ENCODE results near the gene RAD9A. TPM values are rescaled to one million over a fixed set of nuclear protein-coding genes. Genes with fewer than 3 reads are reported as not detected.

The RAD9A gene
- total RNA-seq, 2 experiments from 2014 or later = 31.0 to 39.1 TPM

DNA sequence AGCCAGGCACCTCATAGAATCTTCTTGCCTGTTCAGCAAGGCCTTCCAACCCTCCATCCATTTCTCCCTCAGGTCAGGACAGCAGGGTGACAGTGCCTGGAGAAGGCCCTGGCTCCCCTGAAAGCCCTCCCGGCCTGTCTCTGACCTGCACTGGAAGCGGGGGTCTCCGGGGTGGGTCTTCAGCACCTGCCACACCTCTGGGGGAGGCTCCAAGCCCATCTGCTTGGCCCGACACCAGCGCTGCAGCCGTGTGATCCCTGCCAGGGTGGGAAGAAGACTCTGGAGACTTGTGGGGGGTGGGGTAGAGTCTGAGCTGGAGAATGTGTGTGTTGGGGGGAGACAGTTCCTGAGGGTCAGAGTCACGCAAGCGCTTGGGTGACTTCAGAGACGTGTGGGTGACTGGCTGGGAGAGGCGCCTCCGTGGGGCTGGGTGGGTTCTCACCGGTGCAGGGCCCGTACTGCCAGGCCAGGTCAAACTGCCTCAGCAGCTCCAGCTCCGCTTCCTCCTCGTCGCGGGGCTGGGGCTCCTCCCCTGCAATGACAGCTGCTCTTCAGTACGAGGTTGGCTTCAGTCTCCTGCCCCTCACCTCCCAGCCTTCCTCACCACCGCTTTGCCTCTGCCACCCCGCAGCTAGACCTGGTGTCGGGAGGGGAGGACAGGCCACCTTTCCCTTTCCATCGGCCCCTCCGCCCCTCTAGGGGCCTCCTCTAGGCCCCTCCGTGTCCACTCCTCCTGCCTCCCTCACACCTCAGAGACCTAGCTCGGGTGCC is 39.1 kb upstream of the RAD9A start:
- peaks cover 52% of the 10 kb centered on the region for H3K4me1 Mint-ChIP-seq (ENCODE audit: low read depth)
- no peaks in the 10 kb centered on the region for H3K9me3 Mint-ChIP-seq
- intact Hi-C loops (cut with micrococcal nuclease) = loop anchor here (1.0 to 10.0 kb wide), 5 partner anchors 36 to 398 kb away; partner anchors contain the start of gene PC
- ChIA-PET POLR2A (interaction anchor here (0.7 to 2.2 kb wide), 11 partner anchors 9 to 277 kb away, joined by 3 to 14 read pairs (median 4); partner anchors contain the start of gene NUDT8), CTCF (interaction anchor here (0.6 to 16.1 kb wide), 14 partner anchors 9 to 272 kb away, joined by 3 to 995 read pairs (median 8); partner anchors contain the start of genes AIP, CLCF1 and PPP1CA)
- H3K27ac Mint-ChIP-seq = peak overlapping the region; percentile 98
- H3K27me3 Mint-ChIP-seq = no peaks in the 10 kb centered on the region
- peak overlapping the region; percentile 93 for H3K4me3 Mint-ChIP-seq
- no peaks in the 10 kb centered on the region for H3K36me3 Mint-ChIP-seq
- DNase-seq = no peak

DNA sequence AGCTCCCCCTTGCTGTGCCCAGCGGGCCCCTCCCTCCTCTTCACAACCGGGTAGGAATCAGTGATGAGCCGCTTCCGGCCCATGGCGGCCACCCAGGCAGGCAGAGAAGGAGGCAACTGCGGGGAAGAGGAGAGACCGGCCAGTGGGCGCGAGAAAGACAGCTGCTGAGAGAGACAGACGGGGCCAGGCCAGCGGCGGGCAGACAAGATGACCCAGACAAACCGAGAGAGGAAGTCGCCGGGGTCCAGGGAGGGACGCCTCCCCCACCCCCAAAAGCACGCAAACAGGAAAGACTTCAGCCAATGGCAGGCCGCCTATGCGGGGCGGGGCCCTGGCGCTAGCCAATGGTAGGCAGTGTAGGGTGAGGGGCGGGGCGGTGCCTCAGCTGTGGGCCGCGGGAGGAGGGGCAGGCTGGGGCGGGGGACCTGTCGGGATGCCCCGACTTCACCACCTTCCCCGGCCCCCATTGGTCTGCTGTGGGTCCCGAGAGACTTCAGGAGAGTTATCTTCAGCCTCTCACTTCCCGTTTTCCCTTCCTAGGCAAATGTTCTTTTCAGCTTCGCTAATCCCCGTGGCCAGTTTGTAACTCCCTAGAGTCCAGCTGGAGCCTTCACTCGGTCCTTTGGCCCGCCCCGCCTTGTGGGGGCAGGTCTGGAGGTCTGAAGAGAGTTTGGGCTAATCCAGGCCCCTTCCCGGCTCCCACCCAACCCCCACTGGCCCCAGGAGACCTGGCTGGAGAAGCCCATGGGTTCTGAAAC is 38.3 kb upstream of the RAD9A start, which contains the start of gene POLD4:
TSS of gene POLD4 (minus strand) at position 230 of the 758 bp plus-strand sequence. CDS start at position 83, 147 bp downstream.
- Mint-ChIP-seq H3K4me3 (peak within 1 kb of the TSS; percentile 93), H3K27me3 (no peaks in the 10 kb centered on the region), H3K4me1 (ENCODE audit: low read depth) (peaks cover 44% of the 10 kb centered on the region), H3K36me3 (no peaks in the 10 kb centered on the region), H3K9me3 (no peaks in the 10 kb centered on the region), H3K27ac (peak within 1 kb of the TSS; percentile 98)
- CTCF ChIA-PET = interaction anchor here (0.6 to 16.1 kb wide), 11 partner anchors 8 to 272 kb away, joined by 3 to 995 read pairs (median 10); partner anchors contain the start of genes CLCF1 and PPP1CA
- intact Hi-C loops (cut with micrococcal nuclease) = loop anchor here (1.0 to 10.0 kb wide), 5 partner anchors 37 to 399 kb away; partner anchors contain the start of gene PC
- POLR2A ChIA-PET = interaction anchor here (0.5 to 2.2 kb wide), 16 partner anchors 9 to 276 kb away, joined by 3 to 14 read pairs (median 4); partner anchors contain the start of gene NUDT8
- peak; percentile 98 for DNase-seq

DNA sequence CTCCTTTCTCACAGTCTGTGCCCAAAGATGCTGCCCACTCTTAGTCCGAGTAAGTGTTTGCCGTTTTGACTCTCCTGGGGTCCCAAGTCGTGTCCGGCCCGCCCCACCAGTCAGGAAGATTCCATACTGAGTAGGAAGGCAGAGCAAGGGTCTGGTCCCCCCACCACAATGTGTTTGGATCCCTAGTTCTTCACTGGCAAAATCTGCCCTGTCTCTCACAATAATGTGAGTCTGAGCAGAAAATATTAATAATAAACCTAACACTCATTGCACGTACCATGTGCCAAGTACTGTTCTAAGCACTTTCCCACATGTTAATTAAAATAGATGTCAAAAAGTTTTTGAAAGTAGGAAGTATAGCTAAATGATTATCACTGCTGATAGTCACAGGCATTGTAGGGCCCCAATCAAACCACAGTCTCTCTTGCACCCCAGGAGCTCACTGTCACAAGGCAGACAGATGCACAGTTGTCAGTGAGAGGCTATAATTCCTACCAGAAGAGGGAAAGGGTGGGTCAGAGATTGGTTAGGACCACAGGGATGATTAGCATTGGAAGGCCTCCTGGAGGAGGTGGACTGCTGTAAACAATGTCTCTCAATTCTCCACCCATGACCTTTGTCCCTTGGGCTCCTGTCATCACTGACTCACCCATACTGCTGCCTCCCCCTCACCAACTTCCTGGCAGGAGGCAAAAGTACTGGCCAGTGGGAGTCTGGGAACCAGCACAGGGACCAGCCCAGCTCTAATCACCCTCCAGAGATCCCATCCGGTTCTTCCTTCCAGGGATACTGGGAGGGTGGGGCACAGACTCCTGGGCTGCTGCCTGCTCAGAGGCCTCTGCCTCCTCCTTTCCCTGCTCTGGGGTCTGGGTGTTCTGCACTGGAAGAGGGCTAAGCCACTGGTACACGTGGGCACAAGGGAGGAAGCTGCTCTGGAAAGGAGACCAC is 37.4 kb upstream of the RAD9A start:
- intact Hi-C loops (cut with micrococcal nuclease) = loop anchor here (10.0 kb wide), 1 partner anchor 400 kb away; the partner anchor contains the start of gene PC
- Mint-ChIP-seq H3K27ac (peak overlapping the region; percentile 96), H3K27me3 (no peaks in the 10 kb centered on the region), H3K4me3 (peak overlapping the region; percentile 93), H3K9me3 (no peaks in the 10 kb centered on the region), H3K36me3 (no peaks in the 10 kb centered on the region), H3K4me1 (ENCODE audit: low read depth) (peaks cover 40% of the 10 kb centered on the region)
- ChIA-PET POLR2A (interaction anchor here (0.5 to 2.2 kb wide), 9 partner anchors 8 to 114 kb away, joined by 3 to 14 read pairs (median 3); no protein-coding TSS in a partner anchor), CTCF (interaction anchor here (0.7 to 16.1 kb wide), 8 partner anchors 9 to 132 kb away, joined by 3 to 995 read pairs (median 18); partner anchors contain the start of genes CLCF1 and PPP1CA)
- peak; percentile 61 for DNase-seq

DNA sequence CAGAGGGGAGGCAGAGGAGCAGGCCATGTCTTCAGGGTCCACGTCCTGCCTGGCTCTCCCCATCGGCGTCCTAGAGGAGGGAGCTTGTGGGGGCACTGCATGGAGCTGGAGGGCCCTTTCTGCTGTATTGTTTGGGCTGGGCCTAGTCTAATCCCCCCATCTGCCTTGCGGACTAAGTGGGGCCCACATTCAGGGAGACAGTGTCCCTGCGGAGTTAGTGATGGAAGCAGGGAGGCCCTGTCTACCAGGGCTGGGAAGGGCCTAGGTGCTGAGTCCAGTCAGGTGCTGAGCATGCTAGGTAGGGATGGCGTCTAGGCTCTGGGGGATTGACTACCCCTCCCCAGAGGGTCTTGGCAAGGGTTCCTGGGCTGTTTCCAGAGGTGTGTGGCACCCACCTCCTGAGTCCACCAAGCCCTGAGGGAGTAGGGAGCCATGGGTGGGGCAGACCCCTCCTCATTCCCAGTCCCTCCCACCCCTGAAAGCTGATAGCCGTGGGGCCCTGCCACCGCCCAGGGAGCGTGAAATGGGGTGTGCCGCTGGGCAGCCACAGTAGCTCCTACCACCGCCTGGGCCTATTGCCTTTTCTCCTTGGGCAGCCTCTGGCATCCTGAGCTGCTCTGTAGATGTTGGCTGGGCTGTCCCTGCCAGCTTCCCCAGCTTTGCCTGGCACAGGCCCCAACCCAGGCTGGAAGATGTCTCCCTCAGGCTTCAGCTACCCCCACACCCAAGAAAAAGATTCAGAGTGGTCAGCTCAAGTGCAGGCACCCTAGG is 36.6 kb upstream of the RAD9A start:
- intact Hi-C loops (cut with micrococcal nuclease) = loop anchor here (10.0 kb wide), 1 partner anchor 400 kb away; the partner anchor contains the start of gene PC
- ChIA-PET CTCF (interaction anchor here (1.2 to 16.1 kb wide), 5 partner anchors 10 to 152 kb away, joined by 3 to 995 read pairs (median 11); partner anchors contain the start of genes CDK2AP2 and CLCF1), POLR2A (interaction anchor here (3.5 kb wide), 1 partner anchor 27 kb away, joined by 12 read pairs; no protein-coding TSS in a partner anchor)
- no peak overlapping the region for H3K4me3 Mint-ChIP-seq
- H3K36me3 Mint-ChIP-seq = no peaks in the 10 kb centered on the region
- H3K27ac Mint-ChIP-seq = peak overlapping the region; percentile 96
- no peak for DNase-seq
- no peaks in the 10 kb centered on the region for H3K27me3 Mint-ChIP-seq
- peaks cover 40% of the 10 kb centered on the region for H3K4me1 Mint-ChIP-seq (ENCODE audit: low read depth)
- no peaks in the 10 kb centered on the region for H3K9me3 Mint-ChIP-seq

DNA sequence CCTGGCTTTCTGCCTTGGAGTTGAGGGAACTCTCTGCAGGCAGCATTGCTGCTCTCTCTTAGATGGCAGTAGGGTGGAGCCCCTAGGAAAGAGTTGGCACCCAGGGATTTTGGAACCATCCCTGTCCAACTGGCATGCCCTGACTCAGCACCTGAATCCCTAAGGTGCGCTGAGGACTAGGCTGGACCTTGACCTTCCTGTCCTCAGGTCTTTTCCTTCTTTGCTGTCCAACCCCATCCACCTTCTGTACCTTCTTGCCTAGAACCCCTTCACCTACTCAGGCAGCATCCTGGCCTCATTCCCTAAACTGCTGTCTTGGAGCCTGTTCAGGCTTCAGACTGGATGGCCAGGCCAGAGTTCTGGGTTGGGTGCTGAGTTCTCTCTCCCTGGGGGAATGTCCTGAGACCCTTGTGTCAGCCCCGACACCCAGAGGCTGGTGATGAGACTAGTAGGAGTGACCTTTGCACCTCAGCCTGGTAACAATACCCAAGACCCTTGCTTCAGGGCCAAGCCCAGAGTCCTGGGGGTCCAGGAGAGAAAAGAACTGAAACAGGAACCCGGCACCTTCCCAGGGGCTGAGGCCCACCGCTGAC is 35.9 kb upstream of the RAD9A start:
- CTCF ChIA-PET = interaction anchor here (0.6 to 16.1 kb wide), 13 partner anchors 10 to 643 kb away, joined by 3 to 995 read pairs (median 3); partner anchors contain the start of genes CDK2AP2, CLCF1, PPP1CA and RAD9A
- Mint-ChIP-seq H3K4me1 (ENCODE audit: low read depth) (peaks cover 39% of the 10 kb centered on the region), H3K4me3 (no peak overlapping the region), H3K36me3 (no peaks in the 10 kb centered on the region), H3K27me3 (no peaks in the 10 kb centered on the region), H3K9me3 (no peaks in the 10 kb centered on the region), H3K27ac (peak overlapping the region; percentile 67)
- POLR2A ChIA-PET = interaction anchor here (1.2 to 3.5 kb wide), 2 partner anchors 26 to 84 kb away, joined by 4 to 12 read pairs; no protein-coding TSS in a partner anchor
- no peak for DNase-seq
- intact Hi-C loops (cut with micrococcal nuclease) = loop anchor here (2.0 to 10.0 kb wide), 2 partner anchors 17 to 401 kb away; partner anchors contain the start of genes CLCF1 and PC

DNA sequence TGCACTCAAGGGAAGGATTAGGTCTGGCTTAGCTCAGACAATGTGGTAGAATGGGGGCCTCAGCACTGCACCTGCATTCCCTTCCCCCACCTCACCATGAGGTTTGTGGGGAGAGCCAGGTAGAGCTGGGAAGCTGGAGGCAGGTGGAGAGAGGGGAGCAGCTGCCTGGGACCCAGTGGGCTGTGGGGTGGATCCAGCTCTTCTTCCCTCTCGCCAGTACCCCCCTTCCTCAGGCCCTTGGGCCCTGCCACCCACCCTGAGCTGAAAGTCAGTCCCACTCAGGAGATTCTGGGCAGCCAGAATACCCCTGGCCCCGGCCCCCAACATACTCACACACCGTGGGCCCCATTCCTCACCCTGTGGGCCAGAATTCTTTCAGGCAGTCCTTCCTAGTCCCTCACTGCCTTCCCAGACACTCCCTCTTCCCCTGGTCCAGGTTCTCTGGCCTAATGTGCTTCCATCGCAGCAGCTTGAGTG is 35.4 kb upstream of the RAD9A start:
- Mint-ChIP-seq H3K27me3 (no peaks in the 10 kb centered on the region), H3K27ac (peak overlapping the region; percentile 75), H3K9me3 (no peaks in the 10 kb centered on the region), H3K36me3 (no peaks in the 10 kb centered on the region), H3K4me1 (ENCODE audit: low read depth) (peaks cover 34% of the 10 kb centered on the region), H3K4me3 (peak overlapping the region; percentile 37)
- ChIA-PET POLR2A (interaction anchor here (1.0 to 3.5 kb wide), 3 partner anchors 14 to 83 kb away, joined by 3 to 12 read pairs (median 4); no protein-coding TSS in a partner anchor), CTCF (interaction anchor here (0.6 to 16.1 kb wide), 20 partner anchors 9 to 642 kb away, joined by 3 to 995 read pairs (median 4); partner anchors contain the start of genes CDK2AP2, CLCF1, PITPNM1 and PPP1CA)
- intact Hi-C loops (cut with micrococcal nuclease) = loop anchor here (2.0 to 10.0 kb wide), 2 partner anchors 16 to 402 kb away; partner anchors contain the start of genes CLCF1 and PC
- no peak for DNase-seq

DNA sequence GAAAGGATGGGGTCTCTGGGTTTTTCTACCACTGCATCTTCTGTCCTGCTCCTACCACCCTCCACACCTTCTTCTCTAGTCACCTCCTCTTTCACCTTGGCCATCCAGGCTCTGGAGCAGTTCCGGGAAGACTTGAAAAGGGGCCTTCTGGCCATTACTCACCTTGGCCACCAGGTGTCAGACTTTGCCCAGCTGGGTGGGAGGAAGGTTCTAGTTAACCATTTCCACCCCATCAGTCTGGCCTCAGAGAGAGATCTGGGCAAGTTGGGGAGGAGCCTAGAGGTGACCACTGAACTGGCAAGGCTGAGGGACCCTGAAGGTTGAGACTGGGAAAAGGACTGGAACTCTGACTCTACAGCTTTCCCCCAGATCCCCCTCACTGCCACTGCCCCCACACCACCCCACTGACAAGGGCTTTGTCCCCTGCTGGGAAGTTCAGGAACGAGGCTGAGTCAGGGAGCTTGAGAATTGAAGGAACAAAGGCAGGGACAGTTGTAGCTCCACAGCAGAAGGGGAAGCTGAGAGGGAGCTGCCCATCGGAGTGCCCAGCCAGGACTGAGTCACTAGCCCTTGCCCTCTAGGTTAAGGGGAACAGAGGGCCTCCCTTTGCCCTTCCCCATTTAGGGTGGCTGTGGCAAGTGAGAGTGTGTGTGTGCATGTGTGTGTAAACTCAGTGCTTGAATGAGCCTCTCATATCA is 34.8 kb upstream of the RAD9A start:
- peaks cover 30% of the 10 kb centered on the region for H3K4me1 Mint-ChIP-seq (ENCODE audit: low read depth)
- H3K9me3 Mint-ChIP-seq = no peaks in the 10 kb centered on the region
- POLR2A ChIA-PET = interaction anchor here (1.0 to 3.5 kb wide), 3 partner anchors 15 to 83 kb away, joined by 3 to 12 read pairs (median 4); no protein-coding TSS in a partner anchor
- CTCF ChIA-PET = interaction anchor here (0.7 to 16.1 kb wide), 22 partner anchors 8 to 642 kb away, joined by 3 to 995 read pairs (median 4); partner anchors contain the start of genes CLCF1, GSTP1, PITPNM1 and PPP1CA
- H3K27ac Mint-ChIP-seq = peak overlapping the region; percentile 75
- intact Hi-C loops (cut with micrococcal nuclease) = loop anchor here (1.0 to 10.0 kb wide), 3 partner anchors 16 to 402 kb away; partner anchors contain the start of genes CLCF1 and PC
- no peaks in the 10 kb centered on the region for H3K27me3 Mint-ChIP-seq
- DNase-seq = peak; percentile 80
- no peaks in the 10 kb centered on the region for H3K36me3 Mint-ChIP-seq
- peak overlapping the region; percentile 37 for H3K4me3 Mint-ChIP-seq

DNA sequence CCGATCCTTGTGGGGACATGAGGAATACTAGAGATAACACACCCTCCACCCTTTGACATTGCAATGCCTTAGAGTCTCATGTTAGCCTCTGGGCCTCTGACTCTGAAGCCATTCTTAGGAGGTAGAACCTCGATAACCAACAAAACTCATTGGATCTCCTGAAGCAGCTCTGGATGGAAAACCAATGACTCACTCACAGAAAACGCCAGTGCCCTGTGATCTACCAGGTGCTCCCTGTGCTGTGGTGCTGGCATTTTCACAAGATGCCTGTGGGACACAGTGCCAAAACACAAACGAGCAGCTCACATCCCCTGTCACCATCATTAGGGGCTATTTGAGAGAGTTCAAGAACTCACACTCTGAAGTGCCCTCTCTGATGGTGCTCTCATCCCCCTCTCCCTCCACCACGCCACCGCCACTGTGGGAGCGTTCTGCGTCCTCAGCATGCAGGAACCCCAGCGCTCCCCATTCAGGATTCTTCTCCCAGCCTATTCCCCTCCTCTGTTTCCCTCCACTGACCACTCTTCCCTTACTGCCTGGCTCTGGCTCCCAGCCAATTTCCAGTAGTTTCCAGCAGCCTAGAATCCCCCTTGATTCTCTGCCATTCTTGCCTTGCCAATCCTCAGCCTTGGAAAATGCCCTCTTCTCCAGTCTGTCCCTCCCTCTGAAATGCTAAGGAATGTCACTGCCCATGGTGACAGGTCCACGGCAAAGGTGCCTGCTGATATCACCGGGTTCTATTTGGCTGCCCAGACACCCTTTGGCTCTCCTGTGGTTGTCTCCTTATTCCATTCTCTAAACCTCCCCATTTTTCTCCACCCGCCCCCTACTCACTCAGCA is 33.7 kb upstream of the RAD9A start:
- H3K4me1 Mint-ChIP-seq (ENCODE audit: low read depth) = peaks cover 28% of the 10 kb centered on the region
- CTCF ChIA-PET = interaction anchor here (0.6 to 16.1 kb wide), 7 partner anchors 13 to 225 kb away, joined by 3 to 995 read pairs (median 3); partner anchors contain the start of genes CLCF1, GSTP1 and RPS6KB2
- H3K9me3 Mint-ChIP-seq = no peaks in the 10 kb centered on the region
- no peak overlapping the region for H3K4me3 Mint-ChIP-seq
- H3K27me3 Mint-ChIP-seq = no peaks in the 10 kb centered on the region
- intact Hi-C loops (cut with micrococcal nuclease) = loop anchor here (1.0 to 10.0 kb wide), 3 partner anchors 15 to 403 kb away; partner anchors contain the start of genes CLCF1 and PC
- no peak overlapping the region for H3K27ac Mint-ChIP-seq
- H3K36me3 Mint-ChIP-seq = no peaks in the 10 kb centered on the region
- no peak for DNase-seq
- POLR2A ChIA-PET = interaction anchor here (3.5 kb wide), 1 partner anchor 24 kb away, joined by 12 read pairs; no protein-coding TSS in a partner anchor

All from activated CD4-positive, alpha-beta memory T cell treated with anti-CD3 and anti-CD28 coated beads for 36 hours (primary cell).